K562 (cell line): ENCODE data around the gene ABCC6.
"Not testable (repeated sequence)": the region's sequence is repeated elsewhere in the genome, so short reads cannot be mapped to it uniquely, and the experiment has no call there.

Experiments used
- ATF2 ChIP-seq: sonication (generic); formaldehyde crosslinking; IDR thresholded peaks from 2 replicates; pipeline ENCODE4 v1.8.1; 2022; ENCODE audit warnings: missing genetic modification reagents
- ATF7 ChIP-seq: fragments of 450-650 bp; IDR thresholded peaks from 2 replicates; pipeline ENCODE4 v1.7.1; 2014; ENCODE audit warnings: mild to moderate bottlenecking, moderate library complexity
- CTCF ChIP-seq, 3 experiments: IDR thresholded peaks in 2 of 3; conservative IDR thresholded peaks in 1 of 3; 2 replicates each; pipeline ENCODE4 v1.5.1; 2011 to 2012; ENCODE audit warnings: low read length in 3 of 3, mild to moderate bottlenecking in 3 of 3, control low read depth in 2 of 3, improper control_type of control experiment in 1 of 3, inconsistent platforms in 1 of 3, low read depth in 1 of 3, mixed read lengths in 1 of 3, moderate library complexity in 1 of 3; ENCODE audit not compliant: insufficient read depth in 2 of 3
- EP400 ChIP-seq: fragments of 450-650 bp; IDR thresholded peaks from 2 replicates; pipeline ENCODE4 v1.6.1; 2017; ENCODE audit warnings: antibody characterized with exemption, mild to moderate bottlenecking, moderate library complexity
- HDAC2 ChIP-seq: fragments of 450-650 bp; IDR thresholded peaks from 2 replicates; pipeline ENCODE4 v1.6.1; 2016; ENCODE audit warnings: mild to moderate bottlenecking
- NR2C1 ChIP-seq, 2 experiments: fragments of 450-650 bp; IDR thresholded peaks; 2 replicates each; pipeline ENCODE4 v1.6.1; 2017; ENCODE audit warnings: mild to moderate bottlenecking in 2 of 2, antibody characterized with exemption in 1 of 2, inconsistent platforms in 1 of 2, missing compliant biosample characterization in 1 of 2, missing genetic modification characterization in 1 of 2
- POLR2A ChIP-seq: fragments of 450-650 bp; conservative IDR thresholded peaks from 2 replicates; pipeline ENCODE4 v1.6.1; 2016
- RAD21 ChIP-seq, 2 experiments: fragments of 250-450 bp in 1 of 2; fragments of 450-650 bp in 1 of 2; sonication (Bioruptor Pico) in 1 of 2; formaldehyde crosslinking in 1 of 2; IDR thresholded peaks in 1 of 2; conservative IDR thresholded peaks in 1 of 2; 2 replicates each; pipeline versions ENCODE4 v1.4.0 to v1.8.0; 2020 to 2022; ENCODE audit warnings: mild to moderate bottlenecking in 2 of 2, moderate library complexity in 1 of 2
- SETDB1 ChIP-seq: IDR thresholded peaks from one replicate; pipeline ENCODE4 v1.6.1; 2012; ENCODE audit warnings: low read length, control low read depth, inconsistent platforms
- SIRT6 ChIP-seq: IDR thresholded peaks from one replicate; pipeline ENCODE4 v1.6.1; 2012; ENCODE audit warnings: low read depth, mild to moderate bottlenecking, control low read depth, inconsistent platforms, low read length, moderate library complexity
- ZFP36 ChIP-seq: fragments of 150-350 bp; IDR thresholded peaks from 2 replicates; pipeline ENCODE4 v1.6.1; 2018; ENCODE audit warnings: low read length, low read depth; ENCODE audit not compliant: partially characterized antibody
- ZNF140 ChIP-seq: fragments of 250-450 bp; sonication (Bioruptor Pico); IDR thresholded peaks from 2 replicates; pipeline ENCODE4 v1.8.0; 2021; ENCODE audit warnings: moderate library complexity, mild to moderate bottlenecking, inconsistent platforms
- ZNF232 ChIP-seq: sonication (generic); formaldehyde crosslinking; IDR thresholded peaks from 2 replicates; pipeline ENCODE4 v1.8.0; 2022; ENCODE audit warnings: mild to moderate bottlenecking, missing genetic modification reagents
- ZZZ3 ChIP-seq: fragments of 450-650 bp; IDR thresholded peaks from 2 replicates; pipeline ENCODE4 v1.6.1; 2016; ENCODE audit warnings: antibody characterized with exemption, mild to moderate bottlenecking, moderate library complexity

- not testable (repeated sequence) for TF ChIP-seq EP400; RAD21 (CRISPR knock-in tag; conservative IDR thresholded peaks at IDR 0.05 in 1 of 2, IDR thresholded peaks at IDR 0.05 in 1 of 2); ZNF140 (CRISPR knock-in tag); ZFP36; SETDB1; ATF7; SIRT6; HDAC2; ZNF232 (CRISPR knock-in tag); POLR2A; NR2C1 (IDR thresholded peaks at IDR 0.05); NR2C1 (tag; IDR thresholded peaks at IDR 0.05); CTCF (IDR thresholded peaks at IDR 0.05 in 2 of 3, conservative IDR thresholded peaks at IDR 0.05 in 1 of 3; ENCODE audit: insufficient read depth in 2 of 3, low read depth in 1 of 3, low read length in 3 of 3); ZZZ3; ATF2
Measured at GRCh38 chr16:16268185-16268808, 45.0 kb upstream of the ABCC6 start.
